Fibroblast of gingiva (primary cell): ENCODE data around the gene ZNF319.

Source experiments
- DNase-seq: peaks from one replicate; pipeline ENCODE4 v3.0.0-alpha.2; 2011; ENCODE audit warnings: low read depth

Gene ZNF319

DNA sequence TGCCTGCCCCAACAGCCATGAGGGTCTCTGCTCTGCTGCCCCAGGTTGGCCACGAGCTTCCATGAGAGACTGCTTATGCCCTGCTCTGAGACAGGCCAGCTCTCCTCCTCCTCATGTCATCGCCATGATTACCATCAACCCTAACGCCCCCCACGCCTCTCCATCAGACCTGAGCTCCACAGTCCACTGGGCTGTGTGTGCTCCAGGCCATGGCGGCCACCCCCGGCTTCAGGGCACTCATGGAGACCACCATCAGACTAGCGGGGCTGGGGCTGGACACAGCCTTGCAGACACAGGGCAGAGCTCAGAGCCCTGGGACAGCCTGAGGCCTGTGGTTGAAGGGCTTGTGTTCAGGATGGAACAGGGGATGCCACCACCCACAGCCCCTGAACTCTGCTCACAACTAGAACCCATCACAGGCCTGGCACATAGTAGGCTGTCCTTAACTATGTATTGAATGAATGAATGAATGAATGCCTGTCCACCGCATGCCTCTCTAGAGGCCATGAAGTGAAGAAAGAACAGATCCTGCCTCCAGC is 44.1 kb downstream of the ZNF319 start:
- DNase-seq: no peak

- DNase-seq: no peak
Observed at GRCh38 chr16:57955572-57956188, 44.8 kb downstream of the ZNF319 start.

- no peak for DNase-seq
Observed at GRCh38 chr16:57953857-57954256, 46.6 kb downstream of the ZNF319 start.

GRCh38 chr16:57952909-57953308 is 47.6 kb downstream of the ZNF319 start:
- DNase-seq: no peak

- no peak for DNase-seq
Observed at GRCh38 chr16:57951204-57951960, 49.1 kb downstream of the ZNF319 start.

DNA sequence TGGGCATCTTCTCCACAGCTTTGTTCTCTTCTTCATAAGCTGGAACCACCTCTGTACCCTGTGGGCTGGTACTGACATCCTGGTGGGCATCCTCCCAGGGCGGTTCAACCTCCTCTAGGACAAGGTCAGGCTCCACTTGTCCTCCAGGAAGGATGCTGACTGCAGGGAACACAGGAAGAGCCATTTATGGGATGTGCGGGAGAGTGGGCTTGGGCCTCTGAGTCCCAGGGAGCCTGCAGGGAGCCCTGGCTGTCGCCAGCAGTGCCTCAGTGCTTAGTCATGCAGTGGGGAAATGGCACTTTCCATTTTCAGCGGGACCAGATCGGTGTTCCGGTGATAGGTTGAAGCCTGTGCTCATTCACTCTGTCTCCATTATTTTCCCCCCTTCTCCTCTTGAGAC is 50.1 kb downstream of the ZNF319 start:
- no peak for DNase-seq

DNA sequence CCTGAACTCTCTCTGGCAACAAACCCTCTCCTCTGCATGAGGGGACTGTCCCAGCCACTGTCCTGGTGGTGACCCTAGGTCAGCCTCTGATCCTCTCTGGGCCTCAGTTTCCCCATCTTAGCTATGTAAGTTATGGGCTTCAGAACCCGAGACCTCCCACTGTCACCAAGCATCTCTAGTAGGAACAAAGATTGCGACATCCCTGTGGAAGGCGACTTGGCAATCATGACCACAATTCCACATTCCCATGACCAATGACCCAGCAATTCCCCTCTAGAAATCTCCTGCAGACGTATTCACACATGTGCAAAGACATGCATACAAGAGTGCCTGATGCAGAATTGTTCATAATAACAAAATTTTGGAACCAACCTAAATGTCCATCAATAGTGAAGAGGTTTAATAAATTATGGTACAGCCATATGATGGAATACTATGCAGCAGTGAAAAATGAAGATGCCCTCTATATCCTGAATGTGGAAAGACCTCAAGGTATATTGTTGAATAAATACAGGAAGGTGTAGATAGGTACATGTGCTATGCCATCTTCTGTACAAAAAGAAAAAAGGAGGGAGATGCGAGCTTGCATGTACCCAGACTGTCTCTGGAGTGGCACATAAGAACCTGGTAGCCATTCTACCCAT is 50.8 kb downstream of the ZNF319 start:
- DNase-seq: no peak

GRCh38 chr16:57949013-57949412 is 51.5 kb downstream of the ZNF319 start:
- DNase-seq: no peak

DNA sequence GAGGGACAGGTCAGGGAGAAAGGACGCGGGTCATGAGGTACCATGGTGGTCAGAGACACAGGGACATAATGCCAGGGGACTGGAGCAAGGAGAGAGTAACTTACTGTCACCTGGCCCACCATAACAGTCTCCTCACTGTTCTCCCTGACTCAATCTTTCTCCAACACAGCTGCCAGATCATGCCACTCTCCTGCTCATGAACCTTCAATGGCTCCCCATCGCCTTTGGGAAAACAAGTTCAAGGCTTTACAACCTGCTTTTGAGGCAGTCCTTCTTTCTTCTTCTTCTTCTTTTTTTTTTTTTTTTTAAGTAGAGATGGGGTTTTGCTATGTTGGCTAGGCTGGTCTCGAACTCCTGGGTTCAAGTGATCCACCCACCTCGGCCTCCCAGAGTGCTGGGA is 52.4 kb downstream of the ZNF319 start:
- DNase-seq: no peak

DNA sequence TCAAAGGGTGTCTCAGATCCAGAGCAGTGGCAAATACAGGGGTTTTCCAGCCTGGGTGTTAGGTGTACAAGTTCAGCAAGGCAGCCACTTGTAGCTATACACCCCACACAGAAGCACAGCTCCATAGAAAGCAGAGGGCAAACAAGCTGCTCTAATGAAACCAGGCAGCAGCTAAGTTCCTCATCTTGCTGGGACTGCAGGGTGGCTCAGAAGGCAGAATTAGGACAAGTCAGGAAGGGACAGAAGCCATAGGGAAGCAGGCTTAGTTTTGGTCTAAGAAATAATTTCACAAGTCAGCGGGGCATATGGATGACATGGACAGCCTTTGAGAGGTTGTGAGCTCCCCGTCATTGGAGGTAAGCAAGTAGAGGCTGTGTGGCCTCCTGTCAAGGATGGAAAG is 53.2 kb downstream of the ZNF319 start:
- DNase-seq: no peak

DNA sequence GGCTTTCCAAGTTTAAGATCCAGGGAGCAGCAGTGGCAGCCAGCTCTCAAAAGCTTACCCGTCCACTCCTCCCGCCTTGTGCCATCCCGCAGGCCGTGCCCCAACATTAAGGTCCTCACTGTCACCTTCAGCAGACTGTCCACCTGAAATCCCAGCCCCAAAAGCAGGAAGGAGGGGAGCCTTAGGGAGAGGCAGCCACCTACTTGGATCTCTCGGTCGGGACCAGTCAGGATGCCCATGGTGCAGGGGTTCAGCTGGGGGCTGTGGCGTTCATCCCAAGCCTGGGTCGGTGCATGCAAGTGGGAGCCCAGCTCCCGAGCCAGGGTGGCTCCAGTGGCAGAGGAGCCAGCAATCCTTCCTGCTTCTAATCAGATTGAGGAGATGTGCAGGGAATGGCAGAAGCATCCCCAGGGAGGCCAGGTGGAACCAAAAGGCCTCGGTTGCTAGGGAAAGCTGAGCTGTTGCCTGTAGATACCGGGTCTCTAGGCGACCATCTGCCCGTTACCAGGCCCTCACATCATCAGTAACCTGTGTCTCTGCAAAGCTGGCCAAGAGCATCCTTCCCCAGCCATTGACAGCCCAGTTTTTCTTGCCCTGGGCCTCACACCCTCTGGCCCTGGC is 54.2 kb downstream of the ZNF319 start:
- no peak for DNase-seq

DNA sequence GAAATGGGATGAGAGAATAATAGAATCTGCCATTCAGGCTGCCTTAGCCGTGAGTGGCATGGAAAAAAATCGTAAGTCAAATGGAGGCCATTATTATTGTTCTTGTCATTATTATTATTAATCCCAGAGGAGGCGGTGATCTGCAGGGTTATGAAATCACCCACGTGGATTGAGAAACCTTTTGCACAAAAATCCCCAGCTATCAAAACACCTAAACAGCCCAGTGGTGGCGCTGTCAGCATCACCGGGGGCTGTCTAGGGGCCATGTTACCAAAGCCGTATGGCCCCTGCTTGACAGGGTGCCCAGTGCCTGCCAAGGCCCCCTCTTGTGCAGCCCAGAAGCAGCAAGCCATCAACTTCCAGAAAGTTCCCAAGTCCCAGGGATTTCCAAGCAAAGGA is 54.7 kb downstream of the ZNF319 start:
- no peak for DNase-seq

GRCh38 chr16:57944970-57945739 is 55.3 kb downstream of the ZNF319 start:
- DNase-seq: no peak
